Psoas muscle (tissue), 8 donors: ENCODE data around the gene ICE2. TPM values are rescaled to one million over a fixed set of nuclear protein-coding genes. Genes with fewer than 3 reads are reported as not detected.

Source experiments
- ATAC-seq, 4 donors: fragments of 200-7000 bp; cut with Tn5 transposase; one replicate each; pipeline ENCODE4 v1.9.1; 2020; ENCODE audit warnings: moderate library complexity in 3 of 4, mild to moderate bottlenecking in 2 of 4
- DNase-seq, 2 donors: peaks; one replicate each; pipeline ENCODE4 v3.0.0-alpha.2; 2020
- H3K27ac ChIP-seq: fragments of 200-600 bp; one replicate; pipeline ENCODE4 v1.8.0; 2022
- H3K27me3 ChIP-seq, 3 donors: fragments of 200-600 bp in 1 of 3; one replicate each; pipeline versions ENCODE4 v1.6.1 to v1.8.0; 2013 to 2022; ENCODE audit warnings: low read length in 2 of 3, mild to moderate bottlenecking in 2 of 3, moderate library complexity in 1 of 3; ENCODE audit not compliant: insufficient read depth in 3 of 3
- H3K36me3 ChIP-seq, 2 donors: fragments of 200-600 bp in 1 of 2; one replicate each; pipeline versions ENCODE4 v1.6.1 to v1.8.0; 2013 to 2022; ENCODE audit warnings: low read depth in 1 of 2, mild to moderate bottlenecking in 1 of 2, moderate library complexity in 1 of 2; ENCODE audit not compliant: insufficient read depth in 1 of 2
- H3K4me1 ChIP-seq: fragments of 200-600 bp; one replicate; pipeline ENCODE4 v1.8.0; 2022
- H3K4me3 ChIP-seq: fragments of 200-600 bp; one replicate; pipeline ENCODE4 v1.8.0; 2022; ENCODE audit warnings: mild to moderate bottlenecking
- H3K9me3 ChIP-seq: fragments of 200-600 bp; one replicate; pipeline ENCODE4 v1.8.0; 2022
- WGBS, 3 donors: extraction: QIAGEN DNeasy Blood & Tissue Kit; methylation state at CpG; one replicate each; pipeline versions ENCODE4 v1.1.6 to v1.1.7; 2013; 5-methylcytosine and 5-hydroxymethylcytosine counted together
- intact Hi-C, 2 donors: fragments of 100-400 bp; cut with DNase I; formaldehyde crosslinking; loops; one replicate each; pipeline versions ENCODE4 v1.11.0 to v1.14.2; 2022
- polyA plus RNA-seq, 3 donors: library from polyadenylated mRNA; stranded (reverse); fragments of 200-250 nt; gene quantifications; one replicate each; pipeline ENCODE4 v1.2.3, GENCODE V29; 2013
- total RNA-seq, 4 donors: library from RNA; stranded (reverse); fragmentation: NEBNext Ultra II Directional in 2 of 4; extraction: Animal tissue kit (Norgen Biotek cat#: 25700) in 2 of 4; gene quantifications; one replicate each; pipeline versions ENCODE4 v1.2.1 to v1.2.4, GENCODE V29; 2021 to 2023
- TF ChIP-seq, protein P1 (sequence below): fragments of 200-600 bp; IDR thresholded peaks from one replicate; pipeline ENCODE4 v1.8.0; 2022; ENCODE audit warnings: antibody characterized with exemption
- donor health status: healthy with polysubstance abuse.
- donor health status: DM: no; HTN: no; CAD: no; lungs with moderate emphysema.
- donor health status: Bipolar disorder and iron deficiency.
- donor health status: healthy.
- donor health status: DM: yes; HTN: yes; CAD: no.
- donor health status: DM: no; HTN: no; CAD: no.
- donor health status: DM: no; HTN: no; CAD: no.
- donor health status: DM: yes; HTN: yes; CAD: no.

Gene ICE2
- total and polyA plus RNA-seq, 7 donors: 5.2 to 25.9 (median 20.0) TPM

DNA sequence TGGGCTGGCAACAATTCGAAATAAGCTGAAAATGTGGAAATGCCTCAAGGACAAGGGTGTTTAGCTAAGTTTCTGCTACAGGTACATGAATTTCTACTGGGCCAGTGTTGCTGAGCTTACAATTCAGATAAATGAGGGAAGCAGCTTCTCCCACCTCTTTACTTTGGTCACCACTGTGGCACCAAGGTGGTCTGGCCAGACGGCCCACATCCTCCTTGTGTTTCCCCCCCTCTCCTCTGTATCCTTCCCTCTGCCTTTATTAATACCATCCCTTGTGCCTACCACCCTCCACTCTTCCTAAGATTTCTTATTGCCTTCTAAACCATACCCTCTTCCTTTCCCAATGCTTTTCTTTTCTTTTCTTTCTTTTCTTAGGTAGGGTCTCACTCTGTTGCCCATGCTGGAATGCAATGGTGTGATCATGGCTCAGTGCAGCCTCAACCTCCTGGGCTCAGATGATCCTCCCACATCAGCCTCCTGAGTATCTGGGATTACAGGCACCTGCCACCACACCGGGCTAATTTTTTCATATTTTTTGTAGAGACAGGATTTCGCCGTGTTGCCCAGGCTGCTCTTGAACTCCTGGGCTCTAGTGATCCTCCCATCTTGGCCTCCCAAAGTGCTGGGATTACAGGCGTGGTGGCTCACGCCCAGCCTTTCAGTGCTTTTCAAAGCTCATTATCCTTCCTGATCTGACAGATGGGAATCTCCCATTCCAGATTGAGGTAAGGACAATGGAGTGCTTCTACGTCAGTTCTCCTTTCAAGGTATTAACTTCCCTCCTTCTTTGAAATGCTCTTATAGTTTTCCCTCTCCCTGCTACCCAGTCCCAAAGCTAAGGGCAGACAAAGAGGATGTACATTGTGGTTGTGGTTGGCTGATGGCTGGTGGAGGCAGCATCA, 95.9 kb downstream of the ICE2 start:
- DNase-seq: no peak
- Histone ChIP-seq H3K27me3 (peaks cover 0 to 1% (median 0%) of the 10 kb centered on the region in 3 donors), H3K27ac (no peak overlapping the region), H3K4me1 (peaks cover 40% of the 10 kb centered on the region), H3K36me3 (peaks cover 22 to 80% of the 10 kb centered on the region in 2 donors), H3K9me3 (no peaks in the 10 kb centered on the region), H3K4me3 (no peak overlapping the region)
- no peak for ATAC-seq
- TF ChIP-seq, protein P1, sequence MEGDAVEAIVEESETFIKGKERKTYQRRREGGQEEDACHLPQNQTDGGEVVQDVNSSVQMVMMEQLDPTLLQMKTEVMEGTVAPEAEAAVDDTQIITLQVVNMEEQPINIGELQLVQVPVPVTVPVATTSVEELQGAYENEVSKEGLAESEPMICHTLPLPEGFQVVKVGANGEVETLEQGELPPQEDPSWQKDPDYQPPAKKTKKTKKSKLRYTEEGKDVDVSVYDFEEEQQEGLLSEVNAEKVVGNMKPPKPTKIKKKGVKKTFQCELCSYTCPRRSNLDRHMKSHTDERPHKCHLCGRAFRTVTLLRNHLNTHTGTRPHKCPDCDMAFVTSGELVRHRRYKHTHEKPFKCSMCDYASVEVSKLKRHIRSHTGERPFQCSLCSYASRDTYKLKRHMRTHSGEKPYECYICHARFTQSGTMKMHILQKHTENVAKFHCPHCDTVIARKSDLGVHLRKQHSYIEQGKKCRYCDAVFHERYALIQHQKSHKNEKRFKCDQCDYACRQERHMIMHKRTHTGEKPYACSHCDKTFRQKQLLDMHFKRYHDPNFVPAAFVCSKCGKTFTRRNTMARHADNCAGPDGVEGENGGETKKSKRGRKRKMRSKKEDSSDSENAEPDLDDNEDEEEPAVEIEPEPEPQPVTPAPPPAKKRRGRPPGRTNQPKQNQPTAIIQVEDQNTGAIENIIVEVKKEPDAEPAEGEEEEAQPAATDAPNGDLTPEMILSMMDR: no peak
- intact Hi-C loops: no loop called here
- 93 to 95% (median 94%) methylated on average over 8 of the region's 8 CpGs for WGBS, 3 donors

DNA sequence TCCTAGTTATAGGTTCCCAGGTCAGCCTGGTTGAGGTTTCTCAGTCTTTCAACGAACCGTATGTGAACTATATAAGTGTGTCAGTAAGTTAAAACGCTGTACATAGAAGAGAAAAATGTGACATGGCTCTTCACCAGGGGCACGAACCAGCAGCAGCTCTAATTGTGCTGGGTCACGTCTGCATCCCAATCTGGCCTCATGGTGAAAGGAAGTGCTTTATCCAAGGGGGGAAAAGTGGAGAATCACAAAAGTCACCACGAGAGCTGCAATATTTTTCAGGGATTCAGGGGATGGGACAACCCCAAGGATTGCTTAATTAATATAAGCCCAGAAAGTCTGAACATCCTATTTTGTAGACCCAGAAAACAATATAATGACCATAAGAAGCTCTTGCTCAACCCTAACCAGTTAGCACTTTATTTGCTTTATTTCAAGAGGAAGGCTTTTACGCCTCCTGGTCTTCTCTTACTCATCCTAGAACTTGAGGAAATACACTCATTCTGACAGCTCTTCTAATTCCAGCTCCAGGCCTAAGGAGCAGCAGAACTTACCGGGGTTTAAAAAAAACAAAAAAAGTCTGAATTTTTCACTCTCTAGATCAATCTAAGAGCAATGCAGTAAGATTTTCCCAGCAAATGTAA, 97.7 kb downstream of the ICE2 start:
- Histone ChIP-seq H3K36me3 (peaks cover 22 to 97% of the 10 kb centered on the region in 2 donors), H3K27ac (no peak overlapping the region), H3K27me3 (peaks cover 0 to 1% (median 0%) of the 10 kb centered on the region in 3 donors), H3K9me3 (no peaks in the 10 kb centered on the region), H3K4me1 (peaks cover 48% of the 10 kb centered on the region), H3K4me3 (no peak overlapping the region)
- DNase-seq (no peak), ATAC-seq (no peak)
- TF ChIP-seq, protein P1: no peak
- intact Hi-C loops: no loop called here
- WGBS, 3 donors: 89 to 91% (median 91%) methylated on average over 8 of the region's 8 CpGs

DNA sequence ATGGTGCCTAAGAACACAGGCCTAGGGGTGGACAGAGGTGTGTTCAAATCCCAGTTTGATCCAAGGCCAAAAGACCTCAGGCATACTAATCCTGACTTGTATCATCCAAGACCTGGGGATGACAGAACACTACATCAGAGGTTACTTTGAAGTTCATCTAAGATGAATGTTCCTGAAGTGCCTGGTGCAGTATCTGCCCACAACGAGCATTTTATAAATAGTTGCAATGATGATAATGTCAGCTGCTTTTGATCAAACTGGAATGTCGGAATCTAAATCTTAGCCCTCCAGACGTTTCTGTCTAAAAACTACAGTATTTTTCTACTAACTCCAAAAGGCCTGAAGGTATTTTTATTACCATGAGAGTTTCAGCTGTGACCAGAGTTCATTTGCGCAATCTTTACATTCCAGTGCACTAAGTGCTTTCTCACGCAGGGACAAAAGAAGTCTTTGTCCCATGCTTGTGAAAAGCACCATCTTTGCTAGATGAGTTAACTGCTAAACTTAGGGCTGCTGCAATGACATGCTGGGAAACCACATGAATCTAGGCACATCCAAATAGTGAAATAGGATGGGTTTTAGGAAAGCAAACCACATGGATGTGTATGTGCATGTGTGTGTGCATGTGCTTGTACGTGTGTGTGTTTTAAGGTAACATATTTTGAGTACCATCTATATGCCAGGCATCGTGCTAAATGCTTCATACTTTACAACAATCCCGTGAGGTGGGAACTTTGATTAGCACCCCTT, 99.2 kb downstream of the ICE2 start:
- 40 to 63% (median 46%) methylated on average over 8 of the region's 8 CpGs for WGBS, 3 donors
- Histone ChIP-seq H3K4me3 (no peak overlapping the region), H3K4me1 (peaks cover 56% of the 10 kb centered on the region), H3K36me3 (peaks cover 22 to 92% of the 10 kb centered on the region in 2 donors), H3K9me3 (no peaks in the 10 kb centered on the region), H3K27me3 (peaks cover 0 to 1% (median 0%) of the 10 kb centered on the region in 3 donors), H3K27ac (peak overlapping the region; percentile 79)
- intact Hi-C loops: no loop called here
- ATAC-seq (peak; percentile 64 to 89 (median 84)), DNase-seq (no peak)
- TF ChIP-seq, protein P1: no peak

DNA sequence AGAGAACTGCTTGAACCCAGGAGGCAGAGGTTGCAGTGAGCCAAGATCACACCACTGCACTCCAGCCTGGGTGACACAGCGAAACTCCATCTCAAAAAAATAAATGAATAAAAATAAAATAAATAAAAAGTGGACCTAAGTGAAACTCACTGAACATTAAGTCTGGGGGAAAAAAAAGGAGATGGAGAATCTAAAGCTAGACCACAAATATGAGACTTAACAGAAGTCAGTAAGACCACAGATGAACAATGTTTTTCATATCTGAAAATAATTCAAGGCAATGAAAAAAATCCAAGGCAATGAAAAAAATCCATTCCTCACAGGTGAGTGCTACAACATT, 99.8 kb downstream of the ICE2 start:
- ATAC-seq (no peak), DNase-seq (no peak)
- peaks cover 62% of the 10 kb centered on the region for H3K4me1 ChIP-seq
- no peak overlapping the region for H3K4me3 ChIP-seq
- peaks cover 0 to 1% (median 0%) of the 10 kb centered on the region in 3 donors for H3K27me3 ChIP-seq
- 98 to 100% (median 100%) methylated on average over 1 of the region's 1 CpG for WGBS, 3 donors
- no peaks in the 10 kb centered on the region for H3K9me3 ChIP-seq
- TF ChIP-seq, protein P1: no peak
- intact Hi-C loops: no loop called here
- peak overlapping the region; percentile 79 for H3K27ac ChIP-seq
- peaks cover 18 to 87% of the 10 kb centered on the region in 2 donors for H3K36me3 ChIP-seq
